ENCODE results near the gene NR2E3.
"Not testable (repeated sequence)": the region's sequence is repeated elsewhere in the genome, so short reads cannot be mapped to it uniquely, and the experiment has no call there.

NR2E3 gene

DNA sequence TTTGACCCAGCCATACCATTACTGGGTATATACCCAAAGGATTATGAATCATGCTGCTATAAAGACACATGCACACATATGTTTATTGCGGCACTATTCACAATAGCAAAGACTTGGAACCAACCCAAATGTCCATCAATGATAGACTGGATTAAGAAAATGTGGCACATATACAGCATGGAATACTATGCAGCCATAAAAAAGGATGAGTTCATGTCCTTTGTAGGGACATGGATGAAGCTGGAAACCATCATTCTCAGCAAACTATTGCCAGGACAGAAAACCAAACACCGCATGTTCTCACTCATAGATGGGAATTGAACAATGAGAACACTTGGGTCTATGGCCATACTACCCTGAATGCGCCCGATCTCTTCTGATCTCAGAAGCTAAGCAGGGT, 47.9 kb downstream of the NR2E3 start:
- not testable (repeated sequence) for H3K27ac ChIP-seq (ENCODE audit: low read length); H3K36me3 ChIP-seq (ENCODE audit: control insufficient read depth in 2 of 2, insufficient read depth in 2 of 2, low read length in 2 of 2); H3K4me1 ChIP-seq (ENCODE audit: control insufficient read depth, insufficient read depth, low read length); H3K27me3 ChIP-seq (ENCODE audit: control insufficient read depth in 1 of 2, insufficient read depth in 2 of 2, low read length in 2 of 2); H3K9me3 ChIP-seq (ENCODE audit: control insufficient read depth in 2 of 2, low read length in 2 of 2); H3K4me3 ChIP-seq (ENCODE audit: low read length in 2 of 2); H3K9ac ChIP-seq (ENCODE audit: low read length in 2 of 2)
